ENCODE measurements around the gene ZFR.
"Not testable (repeated sequence)": the region's sequence is repeated elsewhere in the genome, so short reads cannot be mapped to it uniquely, and the experiment has no call there.

The ZFR gene

GRCh38 chr5:32405507-32405906 lies 39.0 kb downstream of the ZFR start:
- DNase-seq: no peak

GRCh38 chr5:32403760-32404159 lies 40.8 kb downstream of the ZFR start:
- no peak for DNase-seq

GRCh38 chr5:32400401-32400800 lies 44.1 kb downstream of the ZFR start:
- no peak for DNase-seq

- DNase-seq: not testable (repeated sequence)
Measured at GRCh38 chr5:32398754-32399153, 45.8 kb downstream of the ZFR start.

- no peak for DNase-seq
Measured at GRCh38 chr5:32394981-32395380, 49.6 kb downstream of the ZFR start.

GRCh38 chr5:32392039-32392438 lies 52.5 kb downstream of the ZFR start:
- no peak for DNase-seq

- DNase-seq: peak; percentile 22
Measured at GRCh38 chr5:32390819-32391591, 53.5 kb downstream of the ZFR start.

GRCh38 chr5:32388432-32389129 lies 56.0 kb downstream of the ZFR start:
- no peak for DNase-seq

- DNase-seq: no peak
Measured at GRCh38 chr5:32387841-32388240, 56.7 kb downstream of the ZFR start.

- DNase-seq: no peak
Measured at GRCh38 chr5:32387211-32387610, 57.3 kb downstream of the ZFR start.

GRCh38 chr5:32384621-32385020 lies 59.9 kb downstream of the ZFR start:
- DNase-seq: no peak

GRCh38 chr5:32383586-32383985 lies 61.0 kb downstream of the ZFR start:
- no peak for DNase-seq

- no peak for DNase-seq
Measured at GRCh38 chr5:32383065-32383464, 61.5 kb downstream of the ZFR start.

- DNase-seq: no peak
Measured at GRCh38 chr5:32379421-32379820, 65.1 kb downstream of the ZFR start.

GRCh38 chr5:32378966-32379365 lies 65.6 kb downstream of the ZFR start:
- no peak for DNase-seq

GRCh38 chr5:32369542-32370155 lies 74.9 kb downstream of the ZFR start:
- DNase-seq: no peak

GRCh38 chr5:32369032-32369431 lies 75.5 kb downstream of the ZFR start:
- DNase-seq: no peak

- not testable (repeated sequence) for DNase-seq
Measured at GRCh38 chr5:32367271-32367670, 77.3 kb downstream of the ZFR start.

GRCh38 chr5:32365623-32366022 lies 78.9 kb downstream of the ZFR start:
- no peak for DNase-seq

- no peak for DNase-seq
Measured at GRCh38 chr5:32363030-32363429, 81.5 kb downstream of the ZFR start.

- no peak for DNase-seq
Measured at GRCh38 chr5:32362527-32362926, 82.0 kb downstream of the ZFR start.

- no peak for DNase-seq
Measured at GRCh38 chr5:32360906-32361305, 83.6 kb downstream of the ZFR start.

GRCh38 chr5:32358611-32359010 lies 85.9 kb downstream of the ZFR start:
- DNase-seq: peak; percentile 45

- no peak for DNase-seq
Measured at GRCh38 chr5:32357658-32358057, 86.9 kb downstream of the ZFR start.
